ENCODE results near the gene GPR151.

GPR151 gene

DNA sequence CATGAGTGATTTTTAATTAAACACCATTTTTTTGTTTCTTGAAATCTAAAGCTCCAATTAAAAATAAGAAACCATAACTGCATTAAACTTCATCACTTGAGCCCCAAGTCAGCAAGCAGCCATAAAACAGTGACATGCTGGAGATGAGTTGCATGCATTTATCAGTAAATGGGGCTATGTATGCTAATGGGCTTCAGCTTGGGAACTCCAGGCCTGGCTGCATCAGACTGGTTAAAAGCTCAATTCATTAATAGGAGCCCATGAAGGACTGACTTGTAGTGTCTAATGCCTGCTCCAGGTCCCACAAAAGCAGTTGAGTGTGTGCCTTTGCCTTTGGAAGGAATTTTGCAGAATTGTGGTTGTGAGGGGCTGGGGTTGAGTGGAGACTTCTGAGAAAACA is 33.6 kb upstream of the GPR151 start:
- H3K4me3 ChIP-seq (ENCODE audit: low read length) = no peak overlapping the region
- TF ChIP-seq, protein P1, sequence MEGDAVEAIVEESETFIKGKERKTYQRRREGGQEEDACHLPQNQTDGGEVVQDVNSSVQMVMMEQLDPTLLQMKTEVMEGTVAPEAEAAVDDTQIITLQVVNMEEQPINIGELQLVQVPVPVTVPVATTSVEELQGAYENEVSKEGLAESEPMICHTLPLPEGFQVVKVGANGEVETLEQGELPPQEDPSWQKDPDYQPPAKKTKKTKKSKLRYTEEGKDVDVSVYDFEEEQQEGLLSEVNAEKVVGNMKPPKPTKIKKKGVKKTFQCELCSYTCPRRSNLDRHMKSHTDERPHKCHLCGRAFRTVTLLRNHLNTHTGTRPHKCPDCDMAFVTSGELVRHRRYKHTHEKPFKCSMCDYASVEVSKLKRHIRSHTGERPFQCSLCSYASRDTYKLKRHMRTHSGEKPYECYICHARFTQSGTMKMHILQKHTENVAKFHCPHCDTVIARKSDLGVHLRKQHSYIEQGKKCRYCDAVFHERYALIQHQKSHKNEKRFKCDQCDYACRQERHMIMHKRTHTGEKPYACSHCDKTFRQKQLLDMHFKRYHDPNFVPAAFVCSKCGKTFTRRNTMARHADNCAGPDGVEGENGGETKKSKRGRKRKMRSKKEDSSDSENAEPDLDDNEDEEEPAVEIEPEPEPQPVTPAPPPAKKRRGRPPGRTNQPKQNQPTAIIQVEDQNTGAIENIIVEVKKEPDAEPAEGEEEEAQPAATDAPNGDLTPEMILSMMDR (IDR thresholded peaks at IDR 0.05; ENCODE audit: insufficient read depth, low read depth, low read length, missing control alignments) = no peak
- DNase-seq (ENCODE audit: low read depth) = no peak

DNA sequence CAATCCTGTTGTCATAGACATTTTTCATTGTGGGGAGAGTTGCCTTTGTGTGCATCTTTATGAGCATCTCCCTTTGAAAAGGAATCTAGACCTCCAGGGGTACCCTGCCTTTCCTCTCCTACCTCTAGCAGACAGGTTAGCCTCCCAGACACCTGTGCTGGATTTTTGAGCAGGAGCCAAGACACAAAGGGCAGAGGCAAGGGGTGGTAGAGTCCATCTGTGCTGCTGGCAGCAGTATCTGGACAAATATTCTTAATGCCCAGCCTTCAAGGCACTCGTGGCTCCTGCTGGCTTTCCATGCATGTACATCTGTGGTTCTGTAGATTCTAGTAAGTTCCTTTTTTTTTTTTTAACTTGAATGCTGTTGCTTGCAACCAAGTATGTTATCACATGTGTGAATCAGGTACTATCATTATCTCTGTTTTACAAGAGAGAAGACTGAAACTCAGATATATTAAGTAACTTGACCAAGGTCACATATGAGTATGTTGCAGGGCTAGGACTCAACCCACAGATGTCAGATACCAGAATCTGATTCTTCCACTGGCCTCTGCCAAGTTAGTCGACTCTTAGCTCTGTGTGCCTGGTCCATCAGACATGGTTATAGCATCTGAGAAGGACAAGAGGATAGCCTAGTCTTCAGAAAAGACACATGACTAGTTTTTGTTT is 32.9 kb upstream of the GPR151 start:
- no peak overlapping the region for H3K4me3 ChIP-seq (ENCODE audit: low read length)
- DNase-seq (ENCODE audit: low read depth) = no peak
- TF ChIP-seq, protein P1 (IDR thresholded peaks at IDR 0.05; ENCODE audit: insufficient read depth, low read depth, low read length, missing control alignments) = no peak

DNA sequence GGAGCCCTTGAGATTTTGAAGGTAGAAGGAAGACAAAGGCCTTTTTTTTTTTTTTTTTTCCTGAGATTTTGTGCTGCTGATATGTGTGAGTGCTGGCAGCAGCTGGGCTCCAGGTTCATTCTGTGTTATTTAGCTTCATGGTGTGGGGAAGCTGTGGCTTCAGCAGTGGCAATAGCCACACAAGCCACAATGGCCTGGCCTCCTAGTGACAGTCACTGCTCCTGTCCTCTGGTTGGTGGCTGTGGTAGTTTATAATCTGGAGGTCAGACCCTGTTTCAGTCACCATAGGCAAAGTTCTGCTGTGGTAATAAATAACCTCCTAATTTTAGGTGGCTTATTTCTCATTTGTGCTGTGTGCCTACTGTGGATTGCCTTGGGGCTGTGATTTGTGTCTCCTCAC is 28.2 kb upstream of the GPR151 start:
- H3K4me3 ChIP-seq (ENCODE audit: low read length) = no peak overlapping the region
- TF ChIP-seq, protein P1 (IDR thresholded peaks at IDR 0.05; ENCODE audit: insufficient read depth, low read depth, low read length, missing control alignments) = no peak
- DNase-seq (ENCODE audit: low read depth) = no peak

DNA sequence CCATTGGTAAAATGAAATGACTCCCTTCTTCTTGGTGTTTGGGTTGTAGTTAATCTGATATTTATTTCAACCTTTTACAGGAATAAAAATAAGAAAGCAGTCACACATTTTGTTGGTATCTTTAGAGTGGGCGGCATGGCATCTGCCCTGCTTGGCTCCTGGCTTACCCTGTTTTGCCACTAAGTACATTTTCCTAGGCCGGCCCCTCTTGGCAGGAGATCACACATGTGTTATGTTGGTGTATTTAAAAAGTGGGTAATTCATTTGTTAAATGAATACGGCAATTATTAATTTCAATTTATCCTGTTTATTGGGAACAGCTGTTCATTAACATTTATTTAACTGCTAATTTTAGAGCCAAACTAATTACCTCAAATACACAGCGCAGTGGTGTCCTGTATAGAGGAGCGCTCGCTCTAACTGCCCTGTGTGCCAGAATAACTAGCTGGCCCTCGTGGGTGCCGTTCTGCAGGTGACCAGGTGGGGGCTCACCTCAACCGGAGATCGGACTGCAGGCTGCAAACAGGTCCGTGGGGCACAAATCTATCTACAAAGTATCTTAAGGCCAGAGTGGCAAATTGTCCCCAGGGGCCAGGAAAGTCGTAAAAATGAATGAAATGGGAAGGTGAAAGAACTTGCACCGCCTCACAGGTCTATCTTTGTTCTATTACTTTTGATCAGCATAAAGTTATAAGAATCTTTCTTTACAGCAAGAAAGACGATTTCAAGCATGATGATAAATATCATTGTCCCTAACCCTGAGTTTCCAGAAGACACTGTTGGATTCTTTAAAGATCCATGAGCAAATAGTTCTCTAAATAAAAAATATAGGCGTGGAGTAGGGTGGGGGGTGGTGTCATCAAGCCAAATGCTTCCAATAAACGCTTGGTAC is 26.2 kb upstream of the GPR151 start:
- peak; percentile 75 for DNase-seq (ENCODE audit: low read depth)
- H3K4me3 ChIP-seq (ENCODE audit: low read length) = no peak overlapping the region
- TF ChIP-seq, protein P1 (IDR thresholded peaks at IDR 0.05; ENCODE audit: insufficient read depth, low read depth, low read length, missing control alignments) = peak; percentile 96

DNA sequence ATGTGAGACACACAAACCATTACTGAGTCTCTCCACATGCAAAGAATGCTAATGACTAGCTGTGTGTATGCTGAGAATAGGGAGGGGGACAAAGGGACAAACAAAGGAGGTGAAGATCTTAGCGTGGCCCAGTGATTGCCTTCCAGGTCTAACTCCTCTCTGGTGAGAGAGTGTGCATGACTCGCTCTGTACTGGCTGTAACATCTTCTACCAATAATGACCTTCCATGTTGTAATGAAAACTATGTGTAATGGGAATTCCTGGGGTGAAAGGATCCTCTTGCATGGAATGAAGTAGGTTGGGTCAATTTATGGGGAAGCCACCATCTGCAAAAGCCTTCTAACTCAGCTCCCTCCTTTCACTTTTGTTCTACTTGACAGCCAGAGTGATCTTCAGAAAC is 24.4 kb upstream of the GPR151 start:
- peak; percentile 59 for DNase-seq (ENCODE audit: low read depth)
- H3K4me3 ChIP-seq (ENCODE audit: low read length) = no peak overlapping the region
- TF ChIP-seq, protein P1 (IDR thresholded peaks at IDR 0.05; ENCODE audit: insufficient read depth, low read depth, low read length, missing control alignments) = no peak

DNA sequence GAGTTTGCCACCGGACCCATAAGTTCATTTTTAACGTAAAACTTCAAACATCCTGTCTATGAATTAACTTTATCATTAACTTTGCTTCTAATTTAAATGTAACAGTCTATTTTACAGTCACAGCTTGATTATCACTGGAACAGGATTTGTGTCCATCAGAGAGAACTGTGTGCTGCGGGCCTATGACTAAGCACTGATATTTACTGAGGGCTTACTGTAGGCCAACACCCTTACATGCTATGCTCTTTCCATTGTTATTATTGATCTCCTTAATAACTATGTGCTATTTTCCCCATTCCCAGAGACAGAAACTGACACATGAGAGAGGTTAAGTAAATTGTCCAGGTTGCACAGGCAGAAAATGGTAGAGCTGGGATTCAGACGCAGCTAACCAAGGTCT is 24.0 kb upstream of the GPR151 start:
- TF ChIP-seq, protein P1 (IDR thresholded peaks at IDR 0.05; ENCODE audit: insufficient read depth, low read depth, low read length, missing control alignments) = no peak
- no peak overlapping the region for H3K4me3 ChIP-seq (ENCODE audit: low read length)
- peak; percentile 72 for DNase-seq (ENCODE audit: low read depth)
